Adrenal gland (tissue), 5 donors: ENCODE data around the gene TNFRSF18.

Source experiments
- CTCF ChIP-seq, 6 experiments: fragments of 450-650 bp in 4 of 6; fragments of 200-600 bp in 2 of 6; sonication (generic) in 1 of 6; IDR thresholded peaks; 1 replicate in 5 of 6; 2 replicates in 1 of 6; pipeline versions ENCODE4 v1.5.1 to v1.8.0; 2016 to 2021; ENCODE audit warnings: antibody characterized with exemption in 6 of 6, mild to moderate bottlenecking in 2 of 6, moderate library complexity in 1 of 6
- POLR2A ChIP-seq, 2 donors: fragments of 450-650 bp; IDR thresholded peaks; one replicate each; pipeline ENCODE4 v1.6.1; 2017; ENCODE audit warnings: antibody characterized with exemption in 2 of 2, mild to moderate bottlenecking in 2 of 2, moderate library complexity in 1 of 2
- donor health status: DM: no; HTN: no; CAD: no.

GRCh38 chr1:1171161-1171545 is 35.2 kb downstream of the TNFRSF18 start:
- no peak for TF ChIP-seq CTCF (IDR thresholded peaks at IDR 0.05)
- TF ChIP-seq POLR2A (IDR thresholded peaks at IDR 0.05): no peak
